GM19240 (cell line): Measurements from ENCODE around the gene RPS17.

Source experiments
- DNase-seq: peaks from one replicate; pipeline ENCODE4 v3.0.0; 2011; ENCODE audit warnings: low spot score; ENCODE audit not compliant: insufficient read length

The RPS17 gene

GRCh38 chr15:82540055-82540983, at the start of gene RPS17:
RPS17 (minus strand) TSS chr15:82540457; CDS start chr15:82540428, 29 bp downstream.
- DNase-seq = peak; percentile 95

GRCh38 chr15:82587805-82588204, 47.5 kb upstream of the RPS17 start:
- DNase-seq = no peak

GRCh38 chr15:82585072-82585471, 44.8 kb upstream of the RPS17 start:
- no peak for DNase-seq

DNA sequence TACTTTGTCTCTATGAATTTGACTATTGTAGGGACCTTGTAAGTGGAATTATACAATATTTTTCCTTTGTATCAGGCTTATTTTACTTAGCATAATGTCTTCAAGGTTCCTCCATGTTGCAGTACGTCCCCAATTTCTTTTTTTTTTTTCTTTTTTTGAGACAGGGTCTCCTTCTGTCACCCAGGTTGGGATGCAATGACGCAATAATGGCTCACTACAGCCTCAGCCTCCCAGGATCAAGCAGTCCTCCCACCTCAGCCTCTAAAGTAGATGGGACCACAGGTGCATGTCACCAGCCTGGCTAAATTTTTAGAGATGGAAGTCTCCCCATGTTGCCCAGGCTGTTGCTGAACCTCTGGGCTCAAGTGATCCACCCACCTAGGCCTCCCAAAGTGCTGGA, 40.5 kb upstream of the RPS17 start:
- no peak for DNase-seq

- no peak for DNase-seq
These were observed 35.1 kb upstream of the RPS17 start for GRCh38 chr15:82575335-82575734.

DNA sequence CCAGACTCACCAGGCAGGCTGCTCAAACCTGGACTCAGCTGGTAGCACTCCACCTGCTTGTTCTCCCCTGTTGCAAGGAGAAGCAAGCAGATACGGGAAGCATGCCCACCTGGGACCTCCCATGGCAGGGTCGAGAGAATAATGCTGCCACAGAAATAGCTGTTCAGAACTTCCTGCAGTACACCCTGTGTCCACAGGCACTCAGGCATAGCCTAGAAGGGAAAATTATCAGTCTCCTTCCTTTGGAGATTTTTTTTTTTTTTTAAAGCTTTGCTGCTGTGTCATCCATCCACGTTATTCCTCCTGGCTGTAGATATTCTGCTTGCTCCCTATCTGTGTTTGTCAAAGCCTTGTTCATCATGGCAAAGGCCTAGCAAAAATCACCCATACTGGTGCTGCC, 32.7 kb upstream of the RPS17 start:
- DNase-seq = no peak

DNA sequence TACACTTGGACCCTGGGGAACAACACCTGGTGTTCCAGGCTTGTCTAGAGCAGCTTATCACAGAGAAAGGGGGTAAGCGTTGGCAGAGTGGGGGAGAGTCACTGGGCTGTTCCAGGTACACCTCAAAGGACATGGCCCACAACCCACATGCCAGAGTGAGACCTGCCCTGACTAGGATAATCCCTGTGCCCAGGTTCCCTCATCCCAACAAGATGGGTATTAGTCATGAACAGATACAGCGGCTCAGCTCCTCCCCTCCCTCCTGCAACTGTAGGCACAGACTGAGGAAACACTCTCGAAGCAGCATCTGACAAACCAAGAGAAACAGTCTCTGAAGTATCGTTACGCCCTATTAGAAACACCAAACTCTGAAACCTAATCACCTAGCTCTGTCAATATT, 32.1 kb upstream of the RPS17 start:
- no peak for DNase-seq

GRCh38 chr15:82571722-82572222, 31.5 kb upstream of the RPS17 start:
- no peak for DNase-seq

- no peak for DNase-seq
These were observed 30.7 kb upstream of the RPS17 start for GRCh38 chr15:82570721-82571508.

DNA sequence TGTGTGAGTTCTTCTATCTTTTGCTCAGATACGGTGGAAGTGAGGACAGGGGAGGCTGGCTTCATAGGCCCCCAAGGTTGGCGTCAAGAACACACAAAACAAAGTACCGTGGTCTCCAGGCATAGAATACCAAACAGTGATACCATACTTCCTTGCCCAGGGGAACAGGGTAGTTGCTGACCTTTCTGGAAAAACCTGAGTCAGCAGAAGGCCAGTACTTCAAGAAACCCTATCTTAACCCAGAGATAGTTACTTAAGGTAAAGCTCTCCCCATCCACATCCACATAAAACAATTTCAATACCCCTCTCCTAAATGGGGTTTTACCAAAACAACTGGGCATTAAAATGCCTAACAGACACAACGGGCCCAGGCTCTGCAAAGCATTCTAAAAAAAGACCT, 29.6 kb upstream of the RPS17 start:
- no peak for DNase-seq

- DNase-seq = no peak
These were observed 28.7 kb upstream of the RPS17 start for GRCh38 chr15:82568986-82569385.

DNA sequence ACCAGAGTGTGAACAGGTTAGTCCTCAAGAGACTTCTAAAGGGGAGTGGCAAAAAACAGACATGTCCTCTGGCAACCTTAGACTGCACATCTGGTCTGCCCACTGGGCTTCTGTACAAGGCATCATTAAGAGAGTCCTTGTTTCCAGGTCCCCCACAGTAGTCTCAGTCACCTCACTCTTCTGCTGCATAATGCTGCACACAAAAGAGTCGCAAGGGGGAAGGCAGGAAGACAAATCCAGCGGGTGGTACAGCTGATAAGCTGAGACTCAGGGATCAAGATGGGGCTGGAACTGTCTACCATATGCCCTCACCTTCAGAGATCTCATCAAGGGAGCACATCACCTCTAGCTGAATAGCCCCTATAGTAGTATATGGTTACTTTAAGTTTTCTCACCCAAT, 27.4 kb upstream of the RPS17 start:
- DNase-seq = no peak

GRCh38 chr15:82566690-82567089, 26.4 kb upstream of the RPS17 start:
- DNase-seq = no peak

DNA sequence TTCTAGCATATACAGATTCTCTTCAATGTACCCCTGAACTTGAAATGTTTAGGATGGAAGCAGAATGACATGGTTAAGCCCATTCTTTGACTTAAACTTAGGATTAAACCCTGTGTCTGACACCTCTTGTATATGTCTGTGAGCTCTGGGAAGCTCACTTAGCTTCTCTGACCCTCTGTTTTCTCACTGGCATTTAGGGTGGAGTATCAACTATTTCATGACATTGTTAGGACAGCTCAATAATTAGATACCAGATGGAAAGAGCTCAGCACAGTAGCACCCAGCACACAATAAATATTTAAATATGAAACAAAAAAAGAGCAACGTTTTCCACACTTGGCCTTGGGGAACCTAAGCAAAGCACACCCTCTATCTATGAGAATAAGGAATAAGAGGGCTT, 18.2 kb upstream of the RPS17 start:
- no peak for DNase-seq

- DNase-seq = no peak
These were observed 16.2 kb upstream of the RPS17 start for GRCh38 chr15:82556315-82557035.

DNA sequence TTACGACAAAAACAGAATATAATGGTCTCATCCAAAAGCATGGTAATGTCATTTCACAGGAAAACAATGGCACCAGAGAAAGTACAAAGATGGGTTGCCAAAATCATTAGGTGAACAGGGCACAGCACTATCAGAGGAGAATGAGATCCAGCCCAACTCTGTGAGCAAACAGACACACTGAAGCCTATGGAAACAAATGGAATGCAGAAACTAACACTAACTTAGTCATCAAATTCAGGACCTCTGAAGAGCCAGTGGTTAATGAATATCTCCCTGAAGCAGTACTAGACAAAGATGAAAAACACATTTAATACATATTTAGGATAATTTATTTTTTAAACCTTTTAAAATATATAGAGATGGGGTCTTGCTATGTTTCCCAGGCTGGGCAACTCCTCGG, 14.6 kb upstream of the RPS17 start:
- no peak for DNase-seq

DNA sequence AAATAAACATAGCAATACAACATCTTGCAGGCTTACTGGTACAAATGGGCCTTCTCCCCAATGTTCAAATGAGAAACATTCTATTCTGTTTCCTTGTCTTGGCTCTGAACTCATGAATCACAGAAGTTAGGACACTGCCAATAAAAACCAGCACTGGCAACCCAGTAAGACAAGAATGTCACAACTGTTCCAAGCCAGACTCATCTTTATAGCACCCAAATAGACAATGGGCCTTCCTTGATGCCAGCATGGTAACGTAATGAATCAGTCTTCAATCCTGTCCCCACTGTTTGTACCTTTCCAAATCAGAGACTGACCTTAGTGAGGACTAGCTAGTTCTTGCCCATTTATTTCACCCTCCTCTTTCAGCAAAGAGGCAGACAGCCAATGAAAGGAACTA, 14.1 kb upstream of the RPS17 start:
- no peak for DNase-seq

DNA sequence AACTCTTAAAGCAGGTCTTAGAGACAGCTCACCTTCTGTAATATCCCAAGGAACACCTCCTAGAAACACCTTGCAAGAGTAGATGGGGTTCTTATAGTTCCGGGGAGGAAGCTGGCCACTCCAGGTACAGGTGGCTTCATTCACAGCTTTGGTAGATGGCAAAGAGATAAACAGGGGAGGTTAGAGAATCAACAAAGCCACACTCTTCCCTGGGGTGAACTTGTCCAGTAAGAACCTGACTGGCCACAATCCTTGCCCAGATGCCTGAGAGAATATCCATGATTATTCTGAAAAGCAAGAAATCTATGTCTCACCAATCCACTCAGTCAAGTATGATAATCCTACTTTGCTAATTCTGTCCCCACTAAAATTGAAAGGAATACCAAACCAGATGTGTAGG, 13.6 kb upstream of the RPS17 start:
- DNase-seq = no peak

DNA sequence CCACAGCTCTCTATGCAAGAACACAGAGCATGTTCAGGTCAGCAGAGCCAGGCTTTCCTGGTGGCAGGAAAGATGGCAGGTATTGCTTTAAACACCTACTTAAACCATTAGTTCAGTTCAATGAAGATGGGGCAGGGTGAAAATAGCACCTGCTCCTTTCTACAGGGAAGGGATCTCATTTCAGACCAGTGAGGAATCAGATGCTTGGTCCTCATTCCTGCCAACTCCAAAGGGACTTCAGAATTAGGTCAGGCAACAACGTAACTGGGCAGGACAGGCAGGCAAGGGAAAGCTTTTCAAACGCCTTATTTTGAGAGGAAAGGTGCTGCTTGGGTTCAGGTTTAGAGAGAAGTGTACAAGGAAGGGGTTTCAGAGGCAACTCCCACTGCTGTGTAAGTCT, 12.6 kb upstream of the RPS17 start:
- DNase-seq = no peak

- DNase-seq = no peak
These were observed 11.5 kb upstream of the RPS17 start for GRCh38 chr15:82551646-82552247.

GRCh38 chr15:82549199-82549665, 9.0 kb upstream of the RPS17 start:
- no peak for DNase-seq
